GM23248 (cell line): ENCODE results near the gene CGN. TPM values are rescaled to one million over a fixed set of nuclear protein-coding genes. Genes with fewer than 3 reads are reported as not detected.

Source experiments
- DNase-seq: peaks from one replicate; pipeline ENCODE4 v3.0.0-alpha.2; 2015
- H2AFZ ChIP-seq: fragments of 200-600 bp; sonication (generic); 2 replicates; pipeline ENCODE4 v1.6.1; 2016; ENCODE audit warnings: antibody characterized with exemption
- H3F3A ChIP-seq: fragments of 200-600 bp; sonication (generic); 2 replicates; pipeline ENCODE4 v1.6.1; 2016; ENCODE audit warnings: mild to moderate bottlenecking, antibody characterized with exemption, mixed run types; ENCODE audit not compliant: insufficient read depth
- H3K27ac ChIP-seq: fragments of 200-600 bp; sonication (generic); 2 replicates; pipeline ENCODE4 v1.5.1; 2016; ENCODE audit warnings: mild to moderate bottlenecking
- H3K27me3 ChIP-seq: fragments of 200-600 bp; sonication (generic); replicated peaks from 2 replicates; pipeline ENCODE4 v1.6.1; 2016; ENCODE audit warnings: mild to moderate bottlenecking; ENCODE audit not compliant: insufficient read depth
- H3K36me3 ChIP-seq: fragments of 200-600 bp; sonication (generic); 2 replicates; pipeline ENCODE4 v1.6.1; 2016; ENCODE audit warnings: low read depth, mild to moderate bottlenecking
- H3K4me1 ChIP-seq: fragments of 200-600 bp; sonication (generic); 2 replicates; pipeline ENCODE4 v1.6.1; 2016; ENCODE audit warnings: mild to moderate bottlenecking; ENCODE audit not compliant: insufficient read depth
- H3K4me2 ChIP-seq: fragments of 200-600 bp; sonication (generic); one replicate; pipeline ENCODE4 v1.6.1; 2016; ENCODE audit warnings: mild to moderate bottlenecking; ENCODE audit not compliant: unreplicated experiment
- H3K4me3 ChIP-seq: fragments of 200-600 bp; sonication (generic); 2 replicates; pipeline ENCODE4 v1.5.1; 2016; ENCODE audit warnings: mild to moderate bottlenecking
- H3K79me2 ChIP-seq: fragments of 200-600 bp; sonication (generic); 2 replicates; pipeline ENCODE4 v1.6.1; 2016; ENCODE audit warnings: mild to moderate bottlenecking; ENCODE audit not compliant: insufficient read depth
- H3K9ac ChIP-seq: fragments of 200-600 bp; sonication (generic); 2 replicates; pipeline ENCODE4 v1.6.1; 2016; ENCODE audit warnings: mild to moderate bottlenecking
- H3K9me2 ChIP-seq: fragments of 200-600 bp; sonication (generic); 2 replicates; pipeline ENCODE4 v1.6.1; 2016; ENCODE audit warnings: mixed run types, mild to moderate bottlenecking, moderate library complexity; ENCODE audit not compliant: insufficient read depth
- H3K9me3 ChIP-seq: fragments of 200-600 bp; sonication (generic); one replicate; pipeline ENCODE4 v1.6.1; 2017; ENCODE audit warnings: low read depth
- H4K20me1 ChIP-seq: fragments of 200-600 bp; sonication (generic); 2 replicates; pipeline ENCODE4 v1.6.0; 2016; ENCODE audit not compliant: insufficient read depth
- EZH2 ChIP-seq: fragments of 200-600 bp; sonication (generic); IDR thresholded peaks from 2 replicates; pipeline ENCODE4 v1.6.1; 2018; ENCODE audit warnings: antibody characterized with exemption, mild to moderate bottlenecking; ENCODE audit not compliant: insufficient read depth, poor library complexity, severe bottlenecking
- EZH2phosphoT487 ChIP-seq: fragments of 200-600 bp; sonication (generic); IDR thresholded peaks from 2 replicates; pipeline ENCODE4 v1.6.1; 2018; ENCODE audit warnings: antibody characterized with exemption, moderate library complexity, mild to moderate bottlenecking, low read depth; ENCODE audit not compliant: insufficient read depth
- WGBS, 2 experiments: methylation state at CpG; one replicate each; pipeline ENCODE4 v1.1.6; 2015 to 2017; ENCODE audit warnings: low lambda C conversion rate in 2 of 2, low coverage in 1 of 2; ENCODE audit errors: missing lambda C conversion rate in 2 of 2; 5-methylcytosine and 5-hydroxymethylcytosine counted together
- in situ Hi-C: fragments of 300-500 bp; cut with MboI; formaldehyde crosslinking; loops from 2 replicates; pipeline ENCODE4 v1.15.0; 2020
- polyA plus RNA-seq: library from polyadenylated mRNA; unstranded; fragments of >200 nt; fragmentation: Nextera tagmentation; extraction: Ambion mirVana; gene quantifications from 2 replicates; pipeline ENCODE4 v1.2.1, GENCODE V29; 2016
- total RNA-seq: library from RNA; depleted of rRNA; stranded (reverse); fragments of >200 nt; shearing (Covaris generic); gene quantifications from 2 replicates; pipeline ENCODE4 v1.2.3, GENCODE V29; 2014

Gene CGN
- total and polyA plus RNA-seq, 2 experiments from 2014 or later, result not detected

GRCh38 chr1:151545542-151545941, 34.4 kb downstream of the CGN start:
- H3K9me2 ChIP-seq, result no peaks in the 10 kb centered on the region
- H3F3A ChIP-seq, result peaks cover 57% of the 10 kb centered on the region
- no peaks in the 10 kb centered on the region for H3K9me3 ChIP-seq
- H3K27me3 ChIP-seq, result no peaks in the 10 kb centered on the region
- in situ Hi-C loops, result no loop called here
- H2AFZ ChIP-seq, result no peak overlapping the region
- H3K4me1 ChIP-seq, result peaks cover 68% of the 10 kb centered on the region
- no peak overlapping the region for H3K27ac ChIP-seq
- H3K79me2 ChIP-seq, result peaks cover 38% of the 10 kb centered on the region
- 87 to 88% methylated on average over 1 of the region's 1 CpG for WGBS, 2 experiments
- no peaks in the 10 kb centered on the region for H3K36me3 ChIP-seq
- H3K4me3 ChIP-seq, result no peak overlapping the region
- H4K20me1 ChIP-seq, result no peaks in the 10 kb centered on the region
- DNase-seq, result peak; percentile 2
- no peak for TF ChIP-seq EZH2phosphoT487
- TF ChIP-seq EZH2, result no peak
- no peak overlapping the region for H3K9ac ChIP-seq
- no peak overlapping the region for H3K4me2 ChIP-seq

DNA sequence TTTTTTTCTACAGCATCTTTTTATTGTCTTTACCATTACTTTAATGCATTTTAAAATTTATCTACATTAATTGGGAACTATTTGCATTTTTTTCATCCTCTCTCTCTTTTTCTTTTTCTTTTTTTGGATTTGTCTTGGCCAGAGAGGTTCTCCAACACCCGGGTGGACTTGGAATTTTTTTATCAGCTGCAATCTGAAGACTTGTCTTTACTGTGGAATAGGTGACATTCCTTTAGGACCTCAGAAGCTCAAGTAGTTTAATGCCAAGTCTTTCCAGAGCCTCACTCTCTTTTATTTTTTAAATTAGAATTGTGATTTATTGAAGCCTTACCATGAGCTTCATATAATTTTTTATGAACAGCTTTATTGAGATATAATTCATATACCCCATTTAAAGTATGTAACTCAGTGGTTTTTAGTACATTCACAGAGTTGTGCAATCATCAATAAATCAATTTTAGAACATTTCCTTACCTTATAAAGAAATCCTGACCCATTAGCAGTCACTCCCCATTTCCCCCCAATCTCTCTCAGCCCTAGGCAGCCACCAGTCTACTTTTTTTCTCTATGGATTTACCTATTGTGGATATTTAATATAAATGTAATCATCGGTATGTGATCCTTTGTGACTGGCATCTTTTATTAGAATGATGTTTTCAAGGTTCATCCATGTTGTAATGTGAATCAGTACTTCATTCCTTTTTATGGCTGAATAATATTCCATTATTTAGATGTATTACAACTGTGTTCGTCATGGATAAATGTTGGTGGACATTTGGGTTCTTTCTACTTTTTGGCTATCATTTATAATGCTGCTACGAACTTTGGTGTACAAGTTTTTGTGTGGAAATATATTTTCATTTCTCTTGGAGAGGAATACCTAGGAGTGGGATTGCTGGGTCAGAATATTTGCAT, 35.1 kb downstream of the CGN start:
- no peak for TF ChIP-seq EZH2
- TF ChIP-seq EZH2phosphoT487, result no peak
- H3K9me3 ChIP-seq, result no peaks in the 10 kb centered on the region
- peak overlapping the region; percentile 49 for H3K27ac ChIP-seq
- in situ Hi-C loops, result no loop called here
- peak overlapping the region; percentile 53 for H3K4me2 ChIP-seq
- H4K20me1 ChIP-seq, result no peaks in the 10 kb centered on the region
- 79 to 82% methylated on average over 4 of the region's 4 CpGs for WGBS, 2 experiments
- DNase-seq, result no peak
- H3K4me1 ChIP-seq, result peaks cover 64% of the 10 kb centered on the region
- H2AFZ ChIP-seq, result no peak overlapping the region
- H3F3A ChIP-seq, result peaks cover 57% of the 10 kb centered on the region
- H3K36me3 ChIP-seq, result no peaks in the 10 kb centered on the region
- H3K79me2 ChIP-seq, result peaks cover 38% of the 10 kb centered on the region
- H3K9ac ChIP-seq, result no peak overlapping the region
- no peaks in the 10 kb centered on the region for H3K27me3 ChIP-seq
- no peaks in the 10 kb centered on the region for H3K9me2 ChIP-seq
- H3K4me3 ChIP-seq, result peak overlapping the region; percentile 45

DNA sequence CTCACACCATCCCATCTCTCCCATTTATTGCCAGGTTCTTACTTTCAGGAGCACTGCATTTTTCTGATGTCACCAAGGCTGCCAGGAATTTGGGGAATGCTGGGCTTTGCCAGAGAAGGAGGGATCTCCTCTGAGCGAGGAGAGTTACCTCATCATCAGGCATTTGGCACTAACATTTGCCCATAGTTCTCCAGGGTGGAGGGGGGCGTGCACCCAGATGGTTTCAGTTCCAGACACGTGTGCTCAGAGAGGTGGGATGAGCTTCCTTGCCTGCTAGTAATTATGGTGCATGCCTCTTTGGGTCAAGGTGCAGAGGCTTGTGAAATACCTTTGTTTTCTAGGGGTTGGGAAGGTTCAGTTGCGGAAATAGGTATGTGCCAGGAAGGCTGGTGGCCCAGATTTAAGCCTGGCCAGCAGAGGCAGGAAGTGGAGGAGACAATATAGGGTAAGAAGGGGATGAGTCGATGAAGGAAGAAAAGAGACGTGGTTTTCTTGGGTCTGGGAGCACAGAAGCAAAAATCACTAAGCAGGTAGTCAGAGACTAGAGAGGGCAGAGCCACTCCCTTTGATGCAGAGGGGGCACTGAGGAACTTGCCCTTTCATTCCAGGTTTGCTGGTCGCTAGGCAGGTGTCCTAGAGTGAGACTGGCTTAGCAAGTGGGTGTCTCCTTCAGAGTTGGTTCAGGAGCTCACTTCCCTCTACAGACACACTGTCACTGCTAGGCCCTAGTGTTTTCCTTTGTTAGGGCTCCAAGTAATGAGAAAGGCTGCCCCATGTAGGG, 36.1 kb downstream of the CGN start:
- no peaks in the 10 kb centered on the region for H3K36me3 ChIP-seq
- no peaks in the 10 kb centered on the region for H3K27me3 ChIP-seq
- H3K79me2 ChIP-seq, result peaks cover 41% of the 10 kb centered on the region
- H3K4me2 ChIP-seq, result peak overlapping the region; percentile 53
- TF ChIP-seq EZH2, result no peak
- no peak overlapping the region for H2AFZ ChIP-seq
- H3K4me3 ChIP-seq, result peak overlapping the region; percentile 45
- DNase-seq, result peak; percentile 94
- H3F3A ChIP-seq, result peaks cover 48% of the 10 kb centered on the region
- H3K4me1 ChIP-seq, result peaks cover 54% of the 10 kb centered on the region
- 13 to 21% methylated on average over 7 of the region's 7 CpGs for whole genome bisulfite sequencing, 2 experiments
- no peaks in the 10 kb centered on the region for H3K9me2 ChIP-seq
- in situ Hi-C loops, result no loop called here
- no peak overlapping the region for H3K9ac ChIP-seq
- no peaks in the 10 kb centered on the region for H4K20me1 ChIP-seq
- no peaks in the 10 kb centered on the region for H3K9me3 ChIP-seq
- H3K27ac ChIP-seq, result peak overlapping the region; percentile 58

DNA sequence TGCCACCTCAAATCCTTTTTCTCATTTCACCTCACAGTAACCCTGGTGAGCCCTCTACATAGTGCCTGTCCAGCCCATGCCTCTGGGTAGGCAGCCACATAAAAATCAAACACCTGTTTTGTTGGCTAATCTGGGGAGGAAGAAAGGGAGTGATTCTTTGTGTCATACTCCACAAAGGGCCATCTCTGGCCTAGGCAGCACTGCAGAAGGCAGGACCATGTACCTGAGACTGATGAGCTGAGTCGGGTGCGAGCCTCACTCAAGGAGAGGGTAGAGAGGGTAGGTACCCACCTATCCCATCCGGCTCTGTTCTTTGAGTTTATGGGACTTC, 36.7 kb downstream of the CGN start:
- peaks cover 44% of the 10 kb centered on the region for H3K79me2 ChIP-seq
- TF ChIP-seq EZH2 (no peak), EZH2phosphoT487 (no peak)
- peak overlapping the region; percentile 53 for H3K4me2 ChIP-seq
- no peak overlapping the region for H2AFZ ChIP-seq
- no peak overlapping the region for H3K9ac ChIP-seq
- H3K9me2 ChIP-seq, result no peaks in the 10 kb centered on the region
- DNase-seq, result no peak
- H3F3A ChIP-seq, result peaks cover 43% of the 10 kb centered on the region
- H3K9me3 ChIP-seq, result no peaks in the 10 kb centered on the region
- peak overlapping the region; percentile 58 for H3K27ac ChIP-seq
- no peak overlapping the region for H3K4me3 ChIP-seq
- WGBS, 2 experiments, result 94 to 99% methylated on average over 3 of the region's 3 CpGs
- peaks cover 48% of the 10 kb centered on the region for H3K4me1 ChIP-seq
- no peaks in the 10 kb centered on the region for H4K20me1 ChIP-seq
- no peaks in the 10 kb centered on the region for H3K27me3 ChIP-seq
- in situ Hi-C loops, result no loop called here
- no peaks in the 10 kb centered on the region for H3K36me3 ChIP-seq
